ENCODE measurements around the gene AHI1.

Gene AHI1

GRCh38 chr6:135497412-135498184 lies at the start of gene AHI1:
TSS of gene AHI1 (minus strand) at chr6:135497740. CDS start at chr6:135492237, 5,503 bp downstream.
- DNase-seq (ENCODE audit: low read depth in 2 of 3, low spot score in 1 of 3): peak; percentile 83 to 92 (median 86)

- no peak for DNase-seq (ENCODE audit: low read depth in 2 of 3, low spot score in 1 of 3)
These were observed 49.3 kb upstream of the AHI1 start for GRCh38 chr6:135546680-135547418.

GRCh38 chr6:135546206-135546605 lies 48.7 kb upstream of the AHI1 start:
- no peak for DNase-seq (ENCODE audit: low read depth in 2 of 3, low spot score in 1 of 3)

GRCh38 chr6:135540207-135540840 lies 42.8 kb upstream of the AHI1 start:
- DNase-seq (ENCODE audit: low read depth in 2 of 3, low spot score in 1 of 3): no peak

GRCh38 chr6:135537741-135538301 lies 40.3 kb upstream of the AHI1 start:
- DNase-seq (ENCODE audit: low read depth in 2 of 3, low spot score in 1 of 3): peak; percentile 1 to 24 (median 21)

- DNase-seq (ENCODE audit: low read depth in 2 of 3, low spot score in 1 of 3): peak in 1 of 3 donors; percentile 20
These were observed 38.5 kb upstream of the AHI1 start for GRCh38 chr6:135535989-135536414.

GRCh38 chr6:135534773-135535380 lies 37.3 kb upstream of the AHI1 start:
- DNase-seq (ENCODE audit: low read depth in 2 of 3, low spot score in 1 of 3): no peak

- DNase-seq (ENCODE audit: low read depth in 2 of 3, low spot score in 1 of 3): no peak
These were observed 35.0 kb upstream of the AHI1 start for GRCh38 chr6:135532559-135532958.

GRCh38 chr6:135531954-135532490 lies 34.5 kb upstream of the AHI1 start:
- no peak for DNase-seq (ENCODE audit: low read depth in 2 of 3, low spot score in 1 of 3)

- DNase-seq (ENCODE audit: low read depth in 2 of 3, low spot score in 1 of 3): no peak
These were observed 32.6 kb upstream of the AHI1 start for GRCh38 chr6:135530113-135530512.

GRCh38 chr6:135527960-135528249 lies 30.4 kb upstream of the AHI1 start:
- no peak for DNase-seq (ENCODE audit: low read depth in 2 of 3, low spot score in 1 of 3)

GRCh38 chr6:135527116-135527959 lies 29.8 kb upstream of the AHI1 start:
- no peak for DNase-seq (ENCODE audit: low read depth in 2 of 3, low spot score in 1 of 3)

GRCh38 chr6:135525594-135525993 lies 28.1 kb upstream of the AHI1 start:
- no peak for DNase-seq (ENCODE audit: low read depth in 2 of 3, low spot score in 1 of 3)

- no peak for DNase-seq (ENCODE audit: low read depth in 2 of 3, low spot score in 1 of 3)
These were observed 25.6 kb upstream of the AHI1 start for GRCh38 chr6:135522965-135523692.

- no peak for DNase-seq (ENCODE audit: low read depth in 2 of 3, low spot score in 1 of 3)
These were observed 23.9 kb upstream of the AHI1 start for GRCh38 chr6:135521431-135521830.

- no peak for DNase-seq (ENCODE audit: low read depth in 2 of 3, low spot score in 1 of 3)
These were observed 23.2 kb upstream of the AHI1 start for GRCh38 chr6:135520781-135521180.

GRCh38 chr6:135519348-135519747 lies 21.8 kb upstream of the AHI1 start:
- DNase-seq (ENCODE audit: low read depth in 2 of 3, low spot score in 1 of 3): no peak

- no peak for DNase-seq (ENCODE audit: low read depth in 2 of 3, low spot score in 1 of 3)
These were observed 20.0 kb upstream of the AHI1 start for GRCh38 chr6:135517527-135517926.

- no peak for DNase-seq (ENCODE audit: low read depth in 2 of 3, low spot score in 1 of 3)
These were observed 17.2 kb upstream of the AHI1 start for GRCh38 chr6:135514706-135515105.

Measured in stimulated activated CD4-positive, alpha-beta T cell treated with anti-CD3 and anti-CD28 coated beads, Interleukin-12 subunit alpha, Interleukin-12 subunit beta, amount 100 ng/mL, for 48 hours (primary cell).